GM12874 (cell line): ENCODE measurements around the gene UBASH3A.

Experiments used
- CTCF ChIP-seq: IDR thresholded peaks from 2 replicates; pipeline ENCODE4 v1.5.1; 2011; ENCODE audit warnings: low read depth, mild to moderate bottlenecking, control low read depth, low read length, moderate library complexity; ENCODE audit not compliant: insufficient read depth

UBASH3A gene

DNA sequence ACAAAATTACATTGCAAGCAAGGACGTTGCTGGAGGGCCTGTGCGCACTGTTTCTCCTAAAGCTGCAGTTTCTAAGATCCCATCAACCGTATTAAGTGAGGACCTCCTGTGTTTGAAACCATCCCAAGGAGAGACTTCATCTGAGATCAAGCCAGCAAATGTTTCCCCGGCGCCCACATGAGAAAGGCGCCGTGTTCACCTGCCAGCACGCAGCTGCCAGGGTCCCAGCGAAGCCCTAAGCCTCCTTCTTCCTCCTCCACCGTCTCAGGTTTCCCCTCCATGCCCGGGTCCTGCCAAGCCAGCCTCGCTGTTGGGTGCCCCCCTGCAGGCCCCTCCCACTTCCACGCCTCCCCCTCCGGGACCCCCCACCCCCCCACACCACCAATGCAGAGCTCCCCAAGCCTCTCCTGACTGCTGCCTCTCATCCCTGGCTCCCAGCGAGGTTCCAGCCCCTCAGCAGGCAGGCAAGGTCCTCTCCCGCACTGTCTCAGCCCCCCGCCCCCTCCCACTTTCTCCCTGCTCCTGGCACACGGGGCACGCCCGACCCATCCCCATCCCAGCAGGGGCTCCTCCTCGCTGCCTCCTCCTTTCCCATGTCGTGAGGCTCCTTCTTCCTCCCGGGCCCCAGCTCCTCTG, 28.7 kb upstream of the UBASH3A start:
- TF ChIP-seq CTCF = no peak

DNA sequence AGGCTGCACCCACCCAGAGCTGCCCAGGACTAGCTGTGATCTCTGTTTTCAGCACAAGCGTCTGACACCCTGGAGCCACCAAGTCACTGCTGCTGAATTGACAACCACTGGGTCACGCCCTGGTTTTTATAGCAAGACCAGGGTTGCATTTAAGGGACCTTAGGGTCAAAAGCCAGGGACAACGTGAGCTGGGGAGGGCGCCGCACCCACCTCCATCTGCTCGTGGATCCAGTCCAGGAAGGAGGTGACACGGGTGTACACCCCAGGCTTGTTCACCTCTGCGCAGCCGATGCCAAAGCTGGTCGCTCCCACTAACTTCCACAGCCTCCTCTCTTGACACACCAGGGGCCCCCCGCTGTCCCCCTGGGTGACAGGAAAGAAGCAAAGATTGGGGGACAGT, 28.2 kb upstream of the UBASH3A start:
- no peak for TF ChIP-seq CTCF

GRCh38 chr21:42375966-42376337, 27.8 kb upstream of the UBASH3A start:
- TF ChIP-seq CTCF = no peak

DNA sequence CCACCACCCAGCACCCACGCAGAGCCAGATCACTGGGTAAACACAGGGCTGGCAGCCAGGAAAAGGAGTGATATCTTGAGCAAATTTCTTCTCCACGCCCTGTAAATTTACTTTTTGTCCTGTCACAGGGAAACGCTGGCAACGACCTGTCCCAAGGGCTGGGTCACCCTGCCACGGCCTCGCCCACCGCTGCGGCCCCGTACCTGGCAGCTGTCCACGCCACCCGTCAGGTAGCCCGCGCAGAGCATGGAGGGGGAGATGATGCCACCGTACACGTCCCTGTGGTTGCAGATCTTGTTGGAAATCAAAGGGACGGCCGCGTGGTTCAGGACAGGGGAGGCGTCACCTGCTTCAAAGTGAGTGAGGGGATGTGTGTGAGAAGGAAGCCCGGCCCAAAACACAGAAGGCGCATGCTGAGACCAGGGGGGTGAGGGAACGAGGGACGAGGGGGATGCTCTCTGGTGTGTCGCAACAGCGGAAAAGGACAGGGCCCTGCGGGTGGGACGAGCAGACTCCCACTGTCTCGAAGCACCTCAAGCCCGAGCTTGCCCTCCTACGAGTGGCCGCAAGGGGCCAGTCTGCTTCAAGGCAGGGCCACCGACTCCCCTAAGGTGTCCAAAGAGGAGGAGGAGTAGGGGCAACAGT, 27.2 kb upstream of the UBASH3A start:
- TF ChIP-seq CTCF = no peak

GRCh38 chr21:42377211-42377950, 26.3 kb upstream of the UBASH3A start:
- no peak for TF ChIP-seq CTCF

- no peak for TF ChIP-seq CTCF
These were observed 25.8 kb upstream of the UBASH3A start for GRCh38 chr21:42377951-42378340.

- TF ChIP-seq CTCF = no peak
These were observed 25.3 kb upstream of the UBASH3A start for GRCh38 chr21:42378418-42378817.
